Activated B cell treated with CpG ODN at 0.5 μM for 24 hours (primary cell): ENCODE results near the gene LRRC42. TPM values are rescaled to one million over a fixed set of nuclear protein-coding genes. Genes with fewer than 3 reads are reported as not detected.
"Not testable (repeated sequence)": the region's sequence is repeated elsewhere in the genome, so short reads cannot be mapped to it uniquely, and the experiment has no call there.

ENCODE experiments used
- ATAC-seq: fragments of 200-7000 bp; cut with Tn5 transposase; one replicate; pipeline ENCODE4 v1.10.0; 2021; ENCODE audit warnings: low read depth, mild to moderate bottlenecking, moderate library complexity
- CTCF ChIA-PET: fragments of 350-600 bp; sonication (Branson Sonifier 250); formaldehyde crosslinking; loops from one replicate; lab custom pipeline; 2021; ENCODE audit warnings: antibody characterized with exemption; lab: Charles Lee
- POLR2A ChIA-PET: fragments of 350-600 bp; sonication (Branson Sonifier 250); formaldehyde crosslinking; loops from one replicate; lab custom pipeline; 2021; ENCODE audit warnings: antibody characterized with exemption; lab: Charles Lee
- DNase-seq: peaks from one replicate; pipeline ENCODE4 v3.0.0; 2022
- H3K27ac Mint-ChIP-seq: one replicate; pipeline ENCODE4 v1.8.0; 2020; ENCODE audit warnings: mixed read lengths
- H3K27me3 Mint-ChIP-seq: one replicate; pipeline ENCODE4 v1.8.0; 2021; ENCODE audit warnings: mixed read lengths
- H3K36me3 Mint-ChIP-seq: one replicate; pipeline ENCODE4 v1.8.0; 2021; ENCODE audit warnings: low read depth, mixed read lengths
- H3K4me1 Mint-ChIP-seq: one replicate; pipeline ENCODE4 v1.8.0; 2021; ENCODE audit warnings: mixed read lengths
- H3K4me3 Mint-ChIP-seq: one replicate; pipeline ENCODE4 v1.8.0; 2020; ENCODE audit warnings: mild to moderate bottlenecking, mixed read lengths
- H3K9me3 Mint-ChIP-seq: one replicate; pipeline ENCODE4 v1.8.0; 2020; ENCODE audit warnings: mixed read lengths
- intact Hi-C: fragments of 100-400 bp; cut with micrococcal nuclease; formaldehyde crosslinking; loops from one replicate; pipeline ENCODE4 v1.15.1; 2024
- total RNA-seq: library from RNA; stranded (reverse); gene quantifications from 2 replicates; pipeline ENCODE4 v1.2.3, GENCODE V29; 2022
- TF ChIP-seq, protein P1 (sequence below): fragments of 200-600 bp; IDR thresholded peaks from one replicate; pipeline ENCODE4 v1.8.0; 2022; ENCODE audit warnings: antibody characterized with exemption, mild to moderate bottlenecking

LRRC42 gene
- total RNA-seq, 1 donor from 2014 or later = 13.8 TPM

DNA sequence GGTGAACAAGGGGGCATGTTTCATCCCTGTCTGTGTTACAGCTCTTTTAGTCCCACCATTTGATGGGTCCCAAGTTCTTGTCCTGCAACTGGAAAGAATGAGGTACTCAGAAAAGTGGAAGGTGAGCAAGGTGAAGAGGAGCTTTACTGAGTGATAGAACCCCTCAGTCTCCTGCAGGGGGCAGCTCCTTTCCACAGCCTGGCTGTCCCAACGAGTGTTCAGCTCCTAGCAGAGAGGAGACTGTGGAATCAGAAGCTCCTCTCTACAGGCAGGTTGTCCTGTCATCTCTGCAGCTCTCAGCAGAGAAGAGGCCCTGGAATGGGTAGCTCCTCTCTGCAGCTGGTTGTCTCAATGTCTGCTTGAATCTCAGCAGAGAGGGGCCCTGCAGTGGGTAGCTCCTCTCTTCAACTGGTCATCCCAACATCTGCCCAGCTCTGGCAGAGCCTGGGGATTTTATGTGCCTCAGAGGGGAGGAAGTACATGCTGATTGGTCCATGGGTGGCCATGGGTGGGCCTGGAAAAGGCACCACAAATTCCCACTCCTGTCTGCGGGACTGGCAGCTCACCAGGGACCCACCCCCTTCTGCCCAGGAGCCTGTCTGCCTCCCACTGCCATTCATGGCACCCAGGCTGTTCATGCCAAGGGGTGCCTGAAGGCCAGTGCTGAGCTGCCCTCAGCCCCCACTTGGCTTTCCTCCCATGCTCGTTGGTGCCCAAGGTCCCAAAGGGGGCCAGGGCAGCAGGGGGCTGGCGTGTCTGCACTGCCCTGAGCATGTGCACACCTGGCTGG lies 46.1 kb downstream of the LRRC42 start:
- no peak for DNase-seq
- Mint-ChIP-seq H3K4me3 (no peak overlapping the region), H3K27ac (no peak overlapping the region), H3K27me3 (peaks cover 4% of the 10 kb centered on the region), H3K4me1 (no peaks in the 10 kb centered on the region), H3K9me3 (no peaks in the 10 kb centered on the region), H3K36me3 (no peaks in the 10 kb centered on the region)
- CTCF ChIA-PET = no interaction called here
- TF ChIP-seq, protein P1, sequence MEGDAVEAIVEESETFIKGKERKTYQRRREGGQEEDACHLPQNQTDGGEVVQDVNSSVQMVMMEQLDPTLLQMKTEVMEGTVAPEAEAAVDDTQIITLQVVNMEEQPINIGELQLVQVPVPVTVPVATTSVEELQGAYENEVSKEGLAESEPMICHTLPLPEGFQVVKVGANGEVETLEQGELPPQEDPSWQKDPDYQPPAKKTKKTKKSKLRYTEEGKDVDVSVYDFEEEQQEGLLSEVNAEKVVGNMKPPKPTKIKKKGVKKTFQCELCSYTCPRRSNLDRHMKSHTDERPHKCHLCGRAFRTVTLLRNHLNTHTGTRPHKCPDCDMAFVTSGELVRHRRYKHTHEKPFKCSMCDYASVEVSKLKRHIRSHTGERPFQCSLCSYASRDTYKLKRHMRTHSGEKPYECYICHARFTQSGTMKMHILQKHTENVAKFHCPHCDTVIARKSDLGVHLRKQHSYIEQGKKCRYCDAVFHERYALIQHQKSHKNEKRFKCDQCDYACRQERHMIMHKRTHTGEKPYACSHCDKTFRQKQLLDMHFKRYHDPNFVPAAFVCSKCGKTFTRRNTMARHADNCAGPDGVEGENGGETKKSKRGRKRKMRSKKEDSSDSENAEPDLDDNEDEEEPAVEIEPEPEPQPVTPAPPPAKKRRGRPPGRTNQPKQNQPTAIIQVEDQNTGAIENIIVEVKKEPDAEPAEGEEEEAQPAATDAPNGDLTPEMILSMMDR = no peak
- intact Hi-C loops = no loop called here
- POLR2A ChIA-PET = no interaction called here
- ATAC-seq = no peak

DNA sequence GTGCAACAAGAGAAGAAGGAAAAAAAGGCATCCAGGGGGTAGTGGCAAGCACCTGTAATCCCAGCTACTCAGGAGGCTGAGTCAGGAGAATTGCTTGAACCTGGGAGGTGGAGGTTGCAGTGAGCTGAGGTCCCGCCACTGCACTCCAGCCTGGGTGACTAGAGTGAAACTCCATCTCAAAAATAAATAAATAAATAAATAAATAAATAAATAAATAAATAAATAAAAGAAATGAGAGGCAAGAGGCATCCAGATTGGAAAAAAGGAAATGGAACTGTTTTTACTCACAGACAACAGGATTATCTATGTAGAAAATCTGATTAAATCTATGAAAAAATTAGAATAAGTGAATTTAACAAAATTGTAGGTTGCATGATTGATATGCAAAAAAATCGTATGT lies 48.4 kb downstream of the LRRC42 start:
- H3K4me1 Mint-ChIP-seq, H3K4me3 Mint-ChIP-seq, H3K36me3 Mint-ChIP-seq, H3K9me3 Mint-ChIP-seq, ATAC-seq, POLR2A ChIA-PET, H3K27ac Mint-ChIP-seq, CTCF ChIA-PET, intact Hi-C loops, DNase-seq, H3K27me3 Mint-ChIP-seq: not testable (repeated sequence)

DNA sequence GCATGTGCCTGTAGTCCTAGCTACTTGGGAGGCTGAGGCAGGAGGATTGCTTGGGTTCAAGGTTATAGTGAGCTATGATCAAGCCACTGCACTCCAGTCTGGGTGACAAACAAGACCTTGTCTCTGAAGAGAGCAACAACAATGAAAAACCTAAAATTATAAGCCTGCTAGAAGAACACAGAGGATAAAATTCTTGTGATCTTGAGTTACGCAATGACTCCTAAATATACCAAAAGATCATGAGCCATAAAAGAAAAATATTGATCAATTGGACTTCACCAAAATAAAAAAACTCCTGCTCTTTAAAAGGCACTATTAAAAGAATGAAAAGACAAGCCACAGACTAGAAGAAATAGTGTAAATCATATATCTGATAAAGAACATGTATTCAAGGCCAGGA lies 49.5 kb downstream of the LRRC42 start:
- H3K4me1 Mint-ChIP-seq = no peaks in the 10 kb centered on the region
- intact Hi-C loops = no loop called here
- no peak for DNase-seq
- ATAC-seq = no peak
- no peak overlapping the region for H3K27ac Mint-ChIP-seq
- CTCF ChIA-PET = no interaction called here
- H3K9me3 Mint-ChIP-seq = no peaks in the 10 kb centered on the region
- no peak overlapping the region for H3K4me3 Mint-ChIP-seq
- H3K27me3 Mint-ChIP-seq = peaks cover 4% of the 10 kb centered on the region
- TF ChIP-seq, protein P1 = no peak
- no peaks in the 10 kb centered on the region for H3K36me3 Mint-ChIP-seq
- POLR2A ChIA-PET = no interaction called here

DNA sequence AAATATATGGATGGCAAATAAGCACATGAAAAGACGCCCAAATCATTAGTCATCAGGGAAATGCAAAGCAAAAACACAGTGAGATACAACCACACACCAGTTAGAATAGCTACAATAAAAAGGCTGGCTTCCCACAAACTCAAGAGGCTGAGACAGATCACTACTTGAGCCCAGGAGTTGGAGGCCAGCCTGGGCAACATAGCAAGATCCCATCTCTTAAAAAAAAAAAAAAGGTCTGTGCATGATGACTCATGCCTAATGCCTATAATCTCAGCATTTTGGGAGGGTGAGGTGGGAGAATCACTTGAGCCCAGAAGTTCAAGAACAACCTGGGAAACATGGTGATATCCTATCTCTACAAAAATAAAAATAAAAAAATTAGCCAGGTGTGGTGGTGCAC lies 52.1 kb downstream of the LRRC42 start:
- ATAC-seq (no peak), DNase-seq (no peak)
- Mint-ChIP-seq H3K9me3 (no peaks in the 10 kb centered on the region), H3K36me3 (no peaks in the 10 kb centered on the region), H3K4me1 (no peaks in the 10 kb centered on the region), H3K27ac (no peak overlapping the region), H3K27me3 (peaks cover 3% of the 10 kb centered on the region), H3K4me3 (no peak overlapping the region)
- TF ChIP-seq, protein P1 = no peak
- intact Hi-C loops = no loop called here
- ChIA-PET CTCF (no interaction called here), POLR2A (no interaction called here)

DNA sequence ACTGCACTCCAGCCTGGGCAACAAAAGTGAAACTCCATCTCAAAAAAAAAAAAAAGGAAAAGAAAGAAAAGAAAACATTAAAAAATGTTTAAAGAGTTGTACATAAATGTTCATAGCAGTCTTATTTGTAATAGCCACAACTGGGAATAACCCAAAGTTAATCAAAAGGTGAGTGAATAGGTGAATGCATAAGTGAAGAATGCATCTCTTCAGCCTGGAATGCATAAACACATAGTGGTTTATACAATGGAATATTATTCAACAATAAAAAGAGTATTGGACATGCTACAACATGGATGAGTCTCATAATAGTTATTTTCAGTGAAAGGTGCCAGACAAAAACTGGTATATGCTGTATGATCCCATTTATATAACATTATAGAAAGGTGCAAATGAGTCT lies 53.8 kb downstream of the LRRC42 start:
- DNase-seq = no peak
- Mint-ChIP-seq H3K27ac (no peak overlapping the region), H3K4me1 (no peaks in the 10 kb centered on the region), H3K4me3 (no peak overlapping the region), H3K36me3 (no peaks in the 10 kb centered on the region), H3K27me3 (peaks cover 3% of the 10 kb centered on the region), H3K9me3 (no peaks in the 10 kb centered on the region)
- TF ChIP-seq, protein P1 = no peak
- ATAC-seq = no peak
- CTCF ChIA-PET = no interaction called here
- POLR2A ChIA-PET = no interaction called here
- intact Hi-C loops = no loop called here

DNA sequence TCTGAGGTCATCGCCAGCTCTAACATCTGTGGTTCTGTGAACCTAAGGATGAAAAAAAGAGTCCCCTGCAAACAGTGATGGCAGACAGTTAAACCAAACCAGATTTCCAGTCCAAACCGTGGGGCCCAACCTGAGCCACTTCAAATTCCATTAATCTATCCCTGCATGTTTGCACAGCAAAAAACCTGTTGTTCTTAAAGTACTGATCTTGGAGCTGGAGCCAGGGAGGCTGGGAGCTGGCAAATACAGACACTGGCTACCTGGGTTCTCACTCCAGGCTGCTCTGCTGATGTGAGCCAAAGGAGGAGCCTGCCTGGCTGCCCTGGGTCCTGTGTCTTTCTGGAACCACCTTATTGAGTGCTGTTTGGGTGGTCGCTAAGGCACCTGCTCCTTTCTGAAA lies 55.4 kb downstream of the LRRC42 start:
- no peaks in the 10 kb centered on the region for H3K27me3 Mint-ChIP-seq
- CTCF ChIA-PET = no interaction called here
- intact Hi-C loops = no loop called here
- TF ChIP-seq, protein P1 = no peak
- H3K4me3 Mint-ChIP-seq = no peak overlapping the region
- no peaks in the 10 kb centered on the region for H3K9me3 Mint-ChIP-seq
- no peak overlapping the region for H3K27ac Mint-ChIP-seq
- no peak for DNase-seq
- no peak for ATAC-seq
- H3K4me1 Mint-ChIP-seq = no peaks in the 10 kb centered on the region
- POLR2A ChIA-PET = no interaction called here
- H3K36me3 Mint-ChIP-seq = no peaks in the 10 kb centered on the region
